Right lobe of liver (tissue), 6 donors: ENCODE measurements around the gene FGD5. TPM values are rescaled to one million over a fixed set of nuclear protein-coding genes. Genes with fewer than 3 reads are reported as not detected.
A peak's percentile ranks its signal among the peaks of the same experiment; 100 is the strongest.

Source experiments
- ATAC-seq, 4 donors: fragments of 200-7000 bp; cut with Tn5 transposase; one replicate each; pipeline ENCODE4 v1.9.1; 2020; ENCODE audit warnings: mild to moderate bottlenecking in 4 of 4, moderate library complexity in 4 of 4
- DNase-seq, 3 donors: peaks; one replicate each; pipeline ENCODE4 v3.0.0-alpha.2; 2020
- H3K27ac ChIP-seq, 3 donors: fragments of 200-600 bp; one replicate each; pipeline ENCODE4 v1.8.0; 2022
- H3K27me3 ChIP-seq, 2 donors: fragments of 200-600 bp; one replicate each; pipeline ENCODE4 v1.8.0; 2022
- H3K36me3 ChIP-seq, 4 donors: fragments of 200-600 bp; sonication (generic) in 1 of 4; one replicate each; pipeline versions ENCODE4 v1.5.1 to v1.8.0; 2017 to 2022; ENCODE audit warnings: control low read depth in 1 of 4
- H3K4me1 ChIP-seq, 4 donors: fragments of 200-600 bp; sonication (generic) in 1 of 4; one replicate each; pipeline versions ENCODE4 v1.5.1 to v1.8.0; 2017 to 2022; ENCODE audit warnings: control low read depth in 1 of 4
- H3K4me3 ChIP-seq, 3 donors: fragments of 200-600 bp; one replicate each; pipeline ENCODE4 v1.8.0; 2022
- H3K9me3 ChIP-seq, 4 donors: fragments of 200-600 bp; sonication (generic) in 1 of 4; one replicate each; pipeline versions ENCODE4 v1.5.1 to v1.8.0; 2017 to 2022; ENCODE audit warnings: control low read depth in 1 of 4
- CTCF ChIP-seq, 4 donors: fragments of 200-600 bp in 3 of 4; fragments of 450-650 bp in 1 of 4; IDR thresholded peaks; one replicate each; pipeline versions ENCODE4 v1.5.1 to v1.8.0; 2016 to 2022; ENCODE audit warnings: antibody characterized with exemption in 4 of 4, mild to moderate bottlenecking in 2 of 4
- POLR2A ChIP-seq: fragments of 450-650 bp; IDR thresholded peaks from one replicate; pipeline ENCODE4 v1.6.1; 2017; ENCODE audit warnings: antibody characterized with exemption, mild to moderate bottlenecking
- WGBS: methylation state at CpG from one replicate; pipeline ENCODE4 v1.1.6; 2018; ENCODE audit warnings: low coverage, low lambda C conversion rate; ENCODE audit not compliant: insufficient coverage; ENCODE audit errors: missing lambda C conversion rate; 5-methylcytosine and 5-hydroxymethylcytosine counted together
- intact Hi-C, 2 donors: fragments of 100-400 bp; cut with DNase I; formaldehyde crosslinking; loops; one replicate each; pipeline versions ENCODE4 v1.11.2 to v1.14.1; 2022
- total RNA-seq, 6 experiments: library from RNA; depleted of rRNA in 2 of 6; stranded (reverse); fragments of >200 nt in 2 of 6; fragmentation: NEBNext Ultra II Directional in 3 of 6; extraction: Animal tissue kit (Norgen Biotek cat#: 25700) in 3 of 6; gene quantifications; one replicate each; pipeline versions ENCODE4 v1.1.0 to v1.2.4, GENCODE V29; 2016 to 2023
- donor health status: DM: no; HTN: yes; CAD: no.
- donor health status: DM: no; HTN: no; CAD: no.
- donor health status: DM: no; HTN: no; CAD: no.
- donor health status: DM: no; HTN: yes; CAD: no.
- donor health status: DM: no; HTN: yes; CAD: no.

The FGD5 gene
- total RNA-seq, 6 experiments from 2014 or later: 3.4 to 8.9 (median 5.9) TPM

- TF ChIP-seq CTCF (IDR thresholded peaks at IDR 0.05) (no peak), POLR2A (no peak)
- Histone ChIP-seq H3K27me3 (no peaks in the 10 kb centered on the region), H3K4me1 (no peaks in the 10 kb centered on the region), H3K4me3 (no peak overlapping the region), H3K27ac (no peak overlapping the region), H3K9me3 (no peaks in the 10 kb centered on the region), H3K36me3 (no peaks in the 10 kb centered on the region)
- WGBS: 34% methylated on average over 6 of the region's 7 CpGs
- DNase-seq (peak in 1 of 3 donors; percentile 25), ATAC-seq (peak in 1 of 4 donors; percentile 19)
- intact Hi-C loops: loop anchor here in 1 of 2 donors (5.0 kb wide), 1 partner anchor 135 kb away; no protein-coding TSS in a partner anchor
Observed at GRCh38 chr3:14787630-14788029, 31.1 kb upstream of the FGD5 start.

- no peak for ATAC-seq
- H3K9me3 ChIP-seq: no peaks in the 10 kb centered on the region
- WGBS: 100% methylated on average over 2 of the region's 7 CpGs
- no peaks in the 10 kb centered on the region for H3K27me3 ChIP-seq
- H3K4me3 ChIP-seq: no peak overlapping the region
- no peaks in the 10 kb centered on the region for H3K36me3 ChIP-seq
- TF ChIP-seq CTCF (IDR thresholded peaks at IDR 0.05): no peak
- no peak for TF ChIP-seq POLR2A
- no peak overlapping the region for H3K27ac ChIP-seq
- DNase-seq: peak in 2 of 3 donors; percentile 23 to 39
- intact Hi-C loops: loop anchor here in 1 of 2 donors (5.0 kb wide), 1 partner anchor 134 kb away; no protein-coding TSS in a partner anchor
- H3K4me1 ChIP-seq: no peaks in the 10 kb centered on the region
Observed at GRCh38 chr3:14788644-14789043, 30.1 kb upstream of the FGD5 start.

- WGBS: 86% methylated on average over 1 of the region's 5 CpGs
- H3K9me3 ChIP-seq: no peaks in the 10 kb centered on the region
- intact Hi-C loops: loop anchor here in 1 of 2 donors (5.0 kb wide), 1 partner anchor 133 kb away; no protein-coding TSS in a partner anchor
Observed at GRCh38 chr3:14789221-14789620, 29.5 kb upstream of the FGD5 start.

GRCh38 chr3:14789640-14790285 is 29.0 kb upstream of the FGD5 start:
- WGBS: 51% methylated on average over 8 of the region's 10 CpGs
- no peak overlapping the region for H3K4me3 ChIP-seq
- TF ChIP-seq CTCF (IDR thresholded peaks at IDR 0.05) (no peak), POLR2A (no peak)
- peak in 1 of 3 donors; percentile 24 for DNase-seq
- H3K9me3 ChIP-seq: no peaks in the 10 kb centered on the region
- no peak overlapping the region for H3K27ac ChIP-seq
- no peaks in the 10 kb centered on the region for H3K4me1 ChIP-seq
- no peaks in the 10 kb centered on the region for H3K27me3 ChIP-seq
- no peak for ATAC-seq
- H3K36me3 ChIP-seq: no peaks in the 10 kb centered on the region
- intact Hi-C loops: loop anchor here (5.0 to 10.0 kb wide), 2 partner anchors 125 to 133 kb away; no protein-coding TSS in a partner anchor

More at GRCh38 chr3:14789221-14789620, 29.5 kb upstream of the FGD5 start:
- ATAC-seq (no peak), DNase-seq (no peak)
- Histone ChIP-seq H3K27ac (no peak overlapping the region), H3K4me3 (no peak overlapping the region), H3K4me1 (no peaks in the 10 kb centered on the region), H3K36me3 (no peaks in the 10 kb centered on the region), H3K27me3 (no peaks in the 10 kb centered on the region)
- TF ChIP-seq POLR2A: no peak

GRCh38 chr3:14791343-14791945 is 27.3 kb upstream of the FGD5 start:
- peak; percentile 90 to 96 (median 90) for ATAC-seq
- TF ChIP-seq POLR2A (no peak), CTCF (IDR thresholded peaks at IDR 0.05) (peak; percentile 70 to 83 (median 78))
- intact Hi-C loops: loop anchor here in 1 of 2 donors (10.0 kb wide), 1 partner anchor 123 kb away; no protein-coding TSS in a partner anchor
- Histone ChIP-seq H3K9me3 (no peaks in the 10 kb centered on the region), H3K27me3 (no peaks in the 10 kb centered on the region), H3K36me3 (no peaks in the 10 kb centered on the region), H3K4me1 (no peaks in the 10 kb centered on the region), H3K27ac (no peak overlapping the region), H3K4me3 (no peak overlapping the region)
- WGBS: 4% methylated on average over 5 of the region's 15 CpGs
- DNase-seq: peak; percentile 73 to 85 (median 77)
